H1 (cell line): ENCODE results near the gene KIF13A. TPM values are rescaled to one million over a fixed set of nuclear protein-coding genes. Genes with fewer than 3 reads are reported as not detected.

Experiments
- CTCF ChIA-PET: fragments of 300-600 bp; sonication (Branson Sonifier 250); formaldehyde crosslinking; loops from one replicate; lab custom pipeline; 2021; ENCODE audit not compliant: partially characterized antibody; lab: Charles Lee
- POLR2A ChIA-PET: fragments of 300-600 bp; sonication (Branson Sonifier 250); formaldehyde crosslinking; loops from one replicate; lab custom pipeline; 2021; ENCODE audit warnings: inconsistent platforms; ENCODE audit not compliant: partially characterized antibody; lab: Charles Lee
- DNase-seq, 2 experiments: peaks; one replicate each; pipeline versions ENCODE4 v3.0.0 to v3.0.0-alpha.2; 2010 to 2022; ENCODE audit warnings: low spot score in 2 of 2, low read depth in 1 of 2, mixed read lengths in 1 of 2
- FAIRE-seq: peaks from 2 replicates; lab custom pipeline; 2011; peaks lifted over from hg19 to GRCh38; lab: Jason Lieb, UNC
- H2AFZ ChIP-seq: 2 replicates; pipeline ENCODE4 v1.8.1; 2012; ENCODE audit warnings: low read length, inconsistent platforms
- H2AK5ac ChIP-seq: 2 replicates; pipeline ENCODE4 v1.6.1; 2013; ENCODE audit warnings: low read depth, low read length
- H2BK120ac ChIP-seq: replicated peaks from 2 replicates; pipeline ENCODE3; 2013; ENCODE audit warnings: low read depth, low read length, inconsistent platforms
- H2BK12ac ChIP-seq: 2 replicates; pipeline ENCODE4 v1.6.1; 2013; ENCODE audit warnings: low read depth, low read length
- H2BK15ac ChIP-seq: 2 replicates; pipeline ENCODE4 v1.6.1; 2013; ENCODE audit warnings: low read length
- H2BK20ac ChIP-seq: 2 replicates; pipeline ENCODE4 v1.6.1; 2013; ENCODE audit warnings: low read length
- H2BK5ac ChIP-seq: 2 replicates; pipeline ENCODE4 v1.6.1; 2013; ENCODE audit warnings: low read depth, low read length
- H3K14ac ChIP-seq: 2 replicates; pipeline ENCODE4 v1.6.1; 2013; ENCODE audit warnings: inconsistent platforms; ENCODE audit not compliant: insufficient read length
- H3K18ac ChIP-seq: 2 replicates; pipeline ENCODE4 v1.6.1; 2013; ENCODE audit warnings: low read length; ENCODE audit errors: extremely low read depth
- H3K23ac ChIP-seq: 2 replicates; pipeline ENCODE4 v1.6.1; 2013; ENCODE audit warnings: inconsistent platforms; ENCODE audit not compliant: insufficient read length
- H3K23me2 ChIP-seq: 2 replicates; pipeline ENCODE4 v1.6.1; 2013; ENCODE audit warnings: low read depth, low read length
- H3K27ac ChIP-seq: 2 replicates; pipeline ENCODE4 v1.6.1; 2011; ENCODE audit warnings: low read depth, low read length, inconsistent platforms
- H3K27me3 ChIP-seq, 4 experiments: replicated peaks in 1 of 4; 1 replicate in 1 of 4; 2 replicates in 3 of 4; pipeline versions ENCODE4 v1.6.1 to v1.8.1; 2011 to 2013; ENCODE audit warnings: low read length in 3 of 4, mild to moderate bottlenecking in 3 of 4, inconsistent platforms in 2 of 4, mixed read lengths in 2 of 4, moderate library complexity in 1 of 4; ENCODE audit not compliant: control insufficient read depth in 3 of 4, insufficient read depth in 3 of 4; ENCODE audit errors: extremely low read depth in 1 of 4
- H3K36me3 ChIP-seq, 4 experiments: 2 replicates each; pipeline versions ENCODE4 v1.6.1 to v1.8.1; 2011 to 2013; ENCODE audit warnings: mild to moderate bottlenecking in 4 of 4, low read length in 3 of 4, moderate library complexity in 2 of 4, control low read depth in 1 of 4, inconsistent platforms in 1 of 4; ENCODE audit not compliant: insufficient read depth in 4 of 4, control insufficient read depth in 2 of 4
- H3K4ac ChIP-seq: replicated peaks from 2 replicates; pipeline ENCODE3; 2013; ENCODE audit warnings: low read length, low read depth, mixed read lengths, inconsistent platforms; ENCODE audit not compliant: insufficient read length
- H3K4me1 ChIP-seq, 4 experiments: replicated peaks in 1 of 4; 1 replicate in 1 of 4; 2 replicates in 3 of 4; pipeline versions ENCODE4 v1.6.1 to v1.8.1; 2011 to 2013; ENCODE audit warnings: low read length in 3 of 4, inconsistent platforms in 2 of 4, mixed read lengths in 1 of 4; ENCODE audit not compliant: insufficient read depth in 4 of 4, control insufficient read depth in 3 of 4
- H3K4me2 ChIP-seq, 2 experiments: 2 replicates each; pipeline versions ENCODE4 v1.6.1 to v1.8.1; 2011 to 2013; ENCODE audit warnings: low read depth in 2 of 2, low read length in 2 of 2, control low read depth in 1 of 2, inconsistent platforms in 1 of 2, mild to moderate bottlenecking in 1 of 2; ENCODE audit not compliant: insufficient read depth in 1 of 2
- H3K4me3 ChIP-seq, 4 experiments: fragments of 200-600, 300-600 bp in 1 of 4; sonication (generic), shearing (Covaris generic), sonication (Bioruptor Twin) in 1 of 4; 2 replicates each; pipeline versions ENCODE4 v1.5.1 to v1.8.1; 2011 to 2016; ENCODE audit warnings: low read length in 4 of 4, low read depth in 3 of 4, control low read depth in 2 of 4, inconsistent platforms in 2 of 4, mild to moderate bottlenecking in 2 of 4, mixed read lengths in 1 of 4, moderate library complexity in 1 of 4; ENCODE audit not compliant: insufficient read depth in 2 of 4; ENCODE audit errors: extremely low read depth in 1 of 4
- H3K56ac ChIP-seq: replicated peaks from 2 replicates; pipeline ENCODE3; 2013; ENCODE audit warnings: low read depth, mild to moderate bottlenecking, mixed read lengths, low read length, inconsistent platforms; ENCODE audit not compliant: insufficient read length
- H3K79me1 ChIP-seq: 2 replicates; pipeline ENCODE4 v1.6.1; 2013; ENCODE audit warnings: low read depth, low read length, control low read depth
- H3K79me2 ChIP-seq, 2 experiments: 2 replicates each; pipeline versions ENCODE4 v1.6.1 to v1.8.1; 2012 to 2013; ENCODE audit warnings: low read length in 2 of 2, mild to moderate bottlenecking in 2 of 2, inconsistent platforms in 1 of 2; ENCODE audit not compliant: insufficient read depth in 2 of 2, control insufficient read depth in 1 of 2
- H3K9ac ChIP-seq, 4 experiments: replicated peaks in 1 of 4; 1 replicate in 1 of 4; 2 replicates in 3 of 4; pipeline versions ENCODE4 v1.6.1 to v1.8.1; 2011 to 2013; ENCODE audit warnings: low read depth in 3 of 4, low read length in 3 of 4, control low read depth in 2 of 4, mild to moderate bottlenecking in 2 of 4, moderate library complexity in 2 of 4, inconsistent platforms in 1 of 4; ENCODE audit errors: extremely low read depth in 1 of 4
- H3K9me3 ChIP-seq, 2 experiments: 2 replicates each; pipeline versions ENCODE4 v1.6.1 to v1.8.1; 2012 to 2013; ENCODE audit warnings: mild to moderate bottlenecking in 2 of 2, moderate library complexity in 2 of 2, control low read depth in 1 of 2, inconsistent platforms in 1 of 2, low read depth in 1 of 2, low read length in 1 of 2, mixed read lengths in 1 of 2; ENCODE audit not compliant: insufficient read depth in 2 of 2
- H4K20me1 ChIP-seq, 2 experiments: replicated peaks in 1 of 2; 2 replicates each; pipeline versions ENCODE3 to v1.8.1; 2011 to 2013; ENCODE audit warnings: inconsistent platforms in 2 of 2, low read length in 2 of 2, mild to moderate bottlenecking in 1 of 2; ENCODE audit not compliant: insufficient read depth in 2 of 2, control insufficient read depth in 1 of 2
- H4K5ac ChIP-seq: 2 replicates; pipeline ENCODE4 v1.6.1; 2013; ENCODE audit warnings: low read length, low read depth, mixed read lengths, inconsistent platforms; ENCODE audit not compliant: insufficient read length
- H4K8ac ChIP-seq: 2 replicates; pipeline ENCODE4 v1.8.0; 2013; ENCODE audit warnings: mild to moderate bottlenecking, moderate library complexity, low read length, inconsistent platforms; ENCODE audit not compliant: insufficient read depth; ENCODE audit errors: extremely low read depth
- H4K91ac ChIP-seq: replicated peaks from 2 replicates; pipeline ENCODE3; 2013; ENCODE audit warnings: low read length, mixed read lengths, inconsistent platforms; ENCODE audit not compliant: insufficient read length
- CHD2 ChIP-seq: IDR thresholded peaks from 2 replicates; pipeline ENCODE4 v1.6.1; 2012; ENCODE audit warnings: low read length, improper control_type of control experiment
- EP300 ChIP-seq, 2 experiments: IDR thresholded peaks; 1 replicate in 1 of 2; 2 replicates in 1 of 2; pipeline ENCODE4 v1.6.1; 2011 to 2012; ENCODE audit warnings: low read depth in 2 of 2, low read length in 2 of 2, mild to moderate bottlenecking in 2 of 2, borderline replicate concordance in 1 of 2, inconsistent platforms in 1 of 2, moderate library complexity in 1 of 2
- RXRA ChIP-seq: IDR thresholded peaks from 2 replicates; pipeline ENCODE4 v1.6.1; 2011; ENCODE audit warnings: low read depth, mild to moderate bottlenecking, low read length, moderate library complexity; ENCODE audit not compliant: insufficient read depth
- SIX5 ChIP-seq: IDR thresholded peaks from 2 replicates; pipeline ENCODE4 v1.6.1; 2011; ENCODE audit warnings: mild to moderate bottlenecking, low read depth, low read length
- SP4 ChIP-seq: IDR thresholded peaks from 2 replicates; pipeline ENCODE4 v1.6.1; 2012; ENCODE audit warnings: low read length, inconsistent platforms
- SUZ12 ChIP-seq: fragments of 200-600 bp; sonication (generic); IDR thresholded peaks from 2 replicates; pipeline ENCODE4 v1.6.1; 2012; ENCODE audit warnings: mild to moderate bottlenecking, inconsistent platforms, low read length, moderate library complexity, mixed read lengths
- WGBS, 2 experiments: shearing (Covaris generic) in 1 of 2; methylation state at CpG; one replicate each; pipeline versions ENCODE4 v1.1.6 to v1.1.7; 2013 to 2015; ENCODE audit warnings: low lambda C conversion rate in 2 of 2, mixed read lengths in 2 of 2, inconsistent platforms in 1 of 2, low coverage in 1 of 2, missing lambda C conversion rate in 1 of 2; ENCODE audit not compliant: insufficient replicate concordance in 2 of 2, insufficient coverage in 1 of 2, insufficient read length in 1 of 2; ENCODE audit errors: extremely low coverage in 1 of 2, missing lambda C conversion rate in 1 of 2; 5-methylcytosine and 5-hydroxymethylcytosine counted together
- polyA plus RNA-seq, 7 experiments: library from polyadenylated mRNA; depleted of rRNA in 3 of 7; stranded (reverse) in 5 of 7; unstranded in 2 of 7; fragments of >200 nt in 5 of 7; fragments of 200-250 nt in 2 of 7; gene quantifications; 1 replicate in 5 of 7; 2 replicates in 1 of 7; 4 replicates in 1 of 7; pipeline versions ENCODE4 v1.2.1 to v1.2.3, GENCODE V29; 2011 to 2013; ENCODE audit warnings: missing spikeins in 2 of 7, mixed read lengths in 2 of 7
- total RNA-seq: library from RNA; stranded (reverse); fragmentation: NEBNext Ultra II Directional; extraction: Animal tissue kit (Norgen Biotek cat#: 25700); gene quantifications from 2 replicates; pipeline ENCODE4 v1.2.1, GENCODE V29; 2021
- TF ChIP-seq, protein P1 (sequence below): IDR thresholded peaks from 2 replicates; pipeline ENCODE4 v1.6.1; 2012; ENCODE audit warnings: low read length, inconsistent platforms

KIF13A gene
- total and polyA plus RNA-seq, 2 of the 8 experiments (the other 6 are each of a cell fraction or from before 2014, with no cell fraction given) = 14.7 to 40.8 TPM

DNA sequence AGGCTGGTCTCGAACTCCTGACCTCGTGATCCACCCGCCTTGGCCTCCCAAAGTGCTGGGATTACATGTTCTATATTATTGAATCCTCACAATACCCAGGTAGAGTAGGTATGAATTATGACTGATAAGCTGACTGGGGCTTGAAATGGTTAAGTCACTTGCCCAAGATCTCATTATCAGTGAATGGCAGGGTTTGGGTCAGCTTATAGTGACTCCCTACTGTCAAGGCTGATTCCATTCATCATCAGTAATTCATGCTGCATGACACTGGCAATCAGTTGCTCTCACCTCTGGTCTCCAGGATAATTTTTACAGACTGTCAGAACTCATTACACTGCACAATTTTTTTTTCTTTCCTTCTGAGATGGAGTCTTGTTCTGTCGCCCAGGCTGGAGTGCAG, 127.6 kb downstream of the KIF13A start:
- Histone ChIP-seq H2AK5ac (no peak overlapping the region), H3K9ac (no peak overlapping the region; a peak in 1 of 7 replicates), H3K23me2 (no peaks in the 10 kb centered on the region), H2BK15ac (no peak overlapping the region), H2BK120ac (no peak overlapping the region), H3K4me3 (no peak overlapping the region), H4K5ac (no peak overlapping the region), H3K27ac (no peak overlapping the region), H4K91ac (no peak overlapping the region), H4K20me1 (peaks cover 0 to 3% of the 10 kb centered on the region in 2 experiments), H3K79me2 (no peaks in the 10 kb centered on the region), H3K4me1 (no peaks in the 10 kb centered on the region), H3K23ac (no peak overlapping the region), H2BK12ac (no peak overlapping the region), H2BK5ac (no peak overlapping the region), H3K79me1 (no peaks in the 10 kb centered on the region), H3K27me3 (no peaks in the 10 kb centered on the region), H3K36me3 (no peaks in the 10 kb centered on the region; a peak in 1 of 8 replicates), H3K4me2 (no peak overlapping the region), H2BK20ac (no peak overlapping the region)
- 98% methylated on average over 4 of the region's 4 CpGs; no CpG with 5 or more reads in 1 of the 2 experiments for WGBS, 2 experiments
- no peak for FAIRE-seq
- no peak for DNase-seq
- POLR2A ChIA-PET = interaction anchor here (0.6 kb wide), 1 partner anchor 19 kb away, joined by 4 read pairs; no protein-coding TSS in a partner anchor
- CTCF ChIA-PET = no interaction called here
- no peak for TF ChIP-seq EP300 (IDR thresholded peaks at IDR 0.05; ENCODE audit: borderline replicate concordance in 1 of 2, low read depth in 2 of 2, low read length in 2 of 2)
- TF ChIP-seq SP4 = no peak
- TF ChIP-seq CHD2 = no peak
- TF ChIP-seq SIX5 = no peak
- TF ChIP-seq RXRA = no peak
- TF ChIP-seq, protein P1, sequence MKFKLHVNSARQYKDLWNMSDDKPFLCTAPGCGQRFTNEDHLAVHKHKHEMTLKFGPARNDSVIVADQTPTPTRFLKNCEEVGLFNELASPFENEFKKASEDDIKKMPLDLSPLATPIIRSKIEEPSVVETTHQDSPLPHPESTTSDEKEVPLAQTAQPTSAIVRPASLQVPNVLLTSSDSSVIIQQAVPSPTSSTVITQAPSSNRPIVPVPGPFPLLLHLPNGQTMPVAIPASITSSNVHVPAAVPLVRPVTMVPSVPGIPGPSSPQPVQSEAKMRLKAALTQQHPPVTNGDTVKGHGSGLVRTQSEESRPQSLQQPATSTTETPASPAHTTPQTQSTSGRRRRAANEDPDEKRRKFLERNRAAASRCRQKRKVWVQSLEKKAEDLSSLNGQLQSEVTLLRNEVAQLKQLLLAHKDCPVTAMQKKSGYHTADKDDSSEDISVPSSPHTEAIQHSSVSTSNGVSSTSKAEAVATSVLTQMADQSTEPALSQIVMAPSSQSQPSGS = no peak
- no peak for TF ChIP-seq SUZ12
- TF ChIP-seq, all 59 proteins: peak for 0
- Histone ChIP-seq H3K14ac (no peak overlapping the region), H3K18ac (no peak overlapping the region), H3K4ac (no peak overlapping the region), H3K56ac (no peak overlapping the region), H3K9me3 (no peaks in the 10 kb centered on the region), H2AFZ (no peak overlapping the region), H4K8ac (no peak overlapping the region)
